ENCODE data around the gene NIT1. TPM values are rescaled to one million over a fixed set of nuclear protein-coding genes. Genes with fewer than 3 reads are reported as not detected.

The NIT1 gene
- total and polyA plus RNA-seq, 2 of the 8 experiments (the other 6 are each of a cell fraction or from before 2014, with no cell fraction given) = 33.0 to 40.4 TPM

DNA sequence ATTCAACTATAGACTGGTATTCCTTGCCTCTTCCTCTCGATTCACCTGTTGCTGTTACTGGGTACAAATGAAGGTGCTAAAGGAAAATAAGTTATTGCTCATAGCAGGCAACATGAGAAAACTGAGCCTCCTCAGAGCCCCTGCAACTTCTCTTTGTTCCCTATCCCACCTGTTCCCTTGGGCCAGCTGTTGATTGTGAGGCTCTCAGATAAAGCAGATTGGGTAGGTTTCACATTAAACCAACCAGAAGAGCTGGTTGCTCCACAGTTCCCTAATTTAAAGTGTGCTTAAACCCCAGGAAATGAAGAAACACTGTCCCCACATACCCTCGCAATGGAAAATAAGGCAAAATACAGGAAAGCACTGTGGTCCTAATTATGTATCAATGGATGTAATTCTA lies 9.7 kb downstream of the NIT1 start (continued):
- TF ChIP-seq, protein P1, sequence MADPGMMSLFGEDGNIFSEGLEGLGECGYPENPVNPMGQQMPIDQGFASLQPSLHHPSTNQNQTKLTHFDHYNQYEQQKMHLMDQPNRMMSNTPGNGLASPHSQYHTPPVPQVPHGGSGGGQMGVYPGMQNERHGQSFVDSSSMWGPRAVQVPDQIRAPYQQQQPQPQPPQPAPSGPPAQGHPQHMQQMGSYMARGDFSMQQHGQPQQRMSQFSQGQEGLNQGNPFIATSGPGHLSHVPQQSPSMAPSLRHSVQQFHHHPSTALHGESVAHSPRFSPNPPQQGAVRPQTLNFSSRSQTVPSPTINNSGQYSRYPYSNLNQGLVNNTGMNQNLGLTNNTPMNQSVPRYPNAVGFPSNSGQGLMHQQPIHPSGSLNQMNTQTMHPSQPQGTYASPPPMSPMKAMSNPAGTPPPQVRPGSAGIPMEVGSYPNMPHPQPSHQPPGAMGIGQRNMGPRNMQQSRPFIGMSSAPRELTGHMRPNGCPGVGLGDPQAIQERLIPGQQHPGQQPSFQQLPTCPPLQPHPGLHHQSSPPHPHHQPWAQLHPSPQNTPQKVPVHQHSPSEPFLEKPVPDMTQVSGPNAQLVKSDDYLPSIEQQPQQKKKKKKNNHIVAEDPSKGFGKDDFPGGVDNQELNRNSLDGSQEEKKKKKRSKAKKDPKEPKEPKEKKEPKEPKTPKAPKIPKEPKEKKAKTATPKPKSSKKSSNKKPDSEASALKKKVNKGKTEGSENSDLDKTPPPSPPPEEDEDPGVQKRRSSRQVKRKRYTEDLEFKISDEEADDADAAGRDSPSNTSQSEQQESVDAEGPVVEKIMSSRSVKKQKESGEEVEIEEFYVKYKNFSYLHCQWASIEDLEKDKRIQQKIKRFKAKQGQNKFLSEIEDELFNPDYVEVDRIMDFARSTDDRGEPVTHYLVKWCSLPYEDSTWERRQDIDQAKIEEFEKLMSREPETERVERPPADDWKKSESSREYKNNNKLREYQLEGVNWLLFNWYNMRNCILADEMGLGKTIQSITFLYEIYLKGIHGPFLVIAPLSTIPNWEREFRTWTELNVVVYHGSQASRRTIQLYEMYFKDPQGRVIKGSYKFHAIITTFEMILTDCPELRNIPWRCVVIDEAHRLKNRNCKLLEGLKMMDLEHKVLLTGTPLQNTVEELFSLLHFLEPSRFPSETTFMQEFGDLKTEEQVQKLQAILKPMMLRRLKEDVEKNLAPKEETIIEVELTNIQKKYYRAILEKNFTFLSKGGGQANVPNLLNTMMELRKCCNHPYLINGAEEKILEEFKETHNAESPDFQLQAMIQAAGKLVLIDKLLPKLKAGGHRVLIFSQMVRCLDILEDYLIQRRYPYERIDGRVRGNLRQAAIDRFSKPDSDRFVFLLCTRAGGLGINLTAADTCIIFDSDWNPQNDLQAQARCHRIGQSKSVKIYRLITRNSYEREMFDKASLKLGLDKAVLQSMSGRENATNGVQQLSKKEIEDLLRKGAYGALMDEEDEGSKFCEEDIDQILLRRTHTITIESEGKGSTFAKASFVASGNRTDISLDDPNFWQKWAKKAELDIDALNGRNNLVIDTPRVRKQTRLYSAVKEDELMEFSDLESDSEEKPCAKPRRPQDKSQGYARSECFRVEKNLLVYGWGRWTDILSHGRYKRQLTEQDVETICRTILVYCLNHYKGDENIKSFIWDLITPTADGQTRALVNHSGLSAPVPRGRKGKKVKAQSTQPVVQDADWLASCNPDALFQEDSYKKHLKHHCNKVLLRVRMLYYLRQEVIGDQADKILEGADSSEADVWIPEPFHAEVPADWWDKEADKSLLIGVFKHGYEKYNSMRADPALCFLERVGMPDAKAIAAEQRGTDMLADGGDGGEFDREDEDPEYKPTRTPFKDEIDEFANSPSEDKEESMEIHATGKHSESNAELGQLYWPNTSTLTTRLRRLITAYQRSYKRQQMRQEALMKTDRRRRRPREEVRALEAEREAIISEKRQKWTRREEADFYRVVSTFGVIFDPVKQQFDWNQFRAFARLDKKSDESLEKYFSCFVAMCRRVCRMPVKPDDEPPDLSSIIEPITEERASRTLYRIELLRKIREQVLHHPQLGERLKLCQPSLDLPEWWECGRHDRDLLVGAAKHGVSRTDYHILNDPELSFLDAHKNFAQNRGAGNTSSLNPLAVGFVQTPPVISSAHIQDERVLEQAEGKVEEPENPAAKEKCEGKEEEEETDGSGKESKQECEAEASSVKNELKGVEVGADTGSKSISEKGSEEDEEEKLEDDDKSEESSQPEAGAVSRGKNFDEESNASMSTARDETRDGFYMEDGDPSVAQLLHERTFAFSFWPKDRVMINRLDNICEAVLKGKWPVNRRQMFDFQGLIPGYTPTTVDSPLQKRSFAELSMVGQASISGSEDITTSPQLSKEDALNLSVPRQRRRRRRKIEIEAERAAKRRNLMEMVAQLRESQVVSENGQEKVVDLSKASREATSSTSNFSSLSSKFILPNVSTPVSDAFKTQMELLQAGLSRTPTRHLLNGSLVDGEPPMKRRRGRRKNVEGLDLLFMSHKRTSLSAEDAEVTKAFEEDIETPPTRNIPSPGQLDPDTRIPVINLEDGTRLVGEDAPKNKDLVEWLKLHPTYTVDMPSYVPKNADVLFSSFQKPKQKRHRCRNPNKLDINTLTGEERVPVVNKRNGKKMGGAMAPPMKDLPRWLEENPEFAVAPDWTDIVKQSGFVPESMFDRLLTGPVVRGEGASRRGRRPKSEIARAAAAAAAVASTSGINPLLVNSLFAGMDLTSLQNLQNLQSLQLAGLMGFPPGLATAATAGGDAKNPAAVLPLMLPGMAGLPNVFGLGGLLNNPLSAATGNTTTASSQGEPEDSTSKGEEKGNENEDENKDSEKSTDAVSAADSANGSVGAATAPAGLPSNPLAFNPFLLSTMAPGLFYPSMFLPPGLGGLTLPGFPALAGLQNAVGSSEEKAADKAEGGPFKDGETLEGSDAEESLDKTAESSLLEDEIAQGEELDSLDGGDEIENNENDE (IDR thresholded peaks at IDR 0.05; ENCODE audit: insufficient replicate concordance, low read length) = no peak
- TF ChIP-seq SUZ12 (IDR thresholded peaks at IDR 0.05; ENCODE audit: low read length) (no peak), SIRT6 (IDR thresholded peaks at IDR 0.05; ENCODE audit: low read length) (no peak), TAF7 (optimal IDR thresholded peaks at IDR 0.05; ENCODE audit: borderline replicate concordance, low read depth, low read length) (no peak), SIX5 (IDR thresholded peaks at IDR 0.05; ENCODE audit: low read depth, low read length) (no peak), SP2 (IDR thresholded peaks at IDR 0.05; ENCODE audit: low read length) (no peak), GABPA (IDR thresholded peaks at IDR 0.05; ENCODE audit: borderline replicate concordance, insufficient read depth, low read length) (no peak), TEAD4 (IDR thresholded peaks at IDR 0.05; ENCODE audit: low read depth, low read length) (no peak), EZH2 (IDR thresholded peaks at IDR 0.05; ENCODE audit: low read depth, low read length, severe bottlenecking) (no peak)
- TF ChIP-seq, protein P2, sequence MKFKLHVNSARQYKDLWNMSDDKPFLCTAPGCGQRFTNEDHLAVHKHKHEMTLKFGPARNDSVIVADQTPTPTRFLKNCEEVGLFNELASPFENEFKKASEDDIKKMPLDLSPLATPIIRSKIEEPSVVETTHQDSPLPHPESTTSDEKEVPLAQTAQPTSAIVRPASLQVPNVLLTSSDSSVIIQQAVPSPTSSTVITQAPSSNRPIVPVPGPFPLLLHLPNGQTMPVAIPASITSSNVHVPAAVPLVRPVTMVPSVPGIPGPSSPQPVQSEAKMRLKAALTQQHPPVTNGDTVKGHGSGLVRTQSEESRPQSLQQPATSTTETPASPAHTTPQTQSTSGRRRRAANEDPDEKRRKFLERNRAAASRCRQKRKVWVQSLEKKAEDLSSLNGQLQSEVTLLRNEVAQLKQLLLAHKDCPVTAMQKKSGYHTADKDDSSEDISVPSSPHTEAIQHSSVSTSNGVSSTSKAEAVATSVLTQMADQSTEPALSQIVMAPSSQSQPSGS (IDR thresholded peaks at IDR 0.05; ENCODE audit: low read length) = no peak

Measured in H1 (cell line).